CD4-positive, alpha-beta T cell (primary cell): ENCODE measurements around the gene ZMYM2. TPM values are rescaled to one million over a fixed set of nuclear protein-coding genes. Genes with fewer than 3 reads are reported as not detected.

Experiments
- ATAC-seq: fragments of 200-7000 bp; cut with Tn5 transposase; one replicate; pipeline ENCODE4 v1.10.0; 2022; ENCODE audit warnings: mild to moderate bottlenecking; ENCODE audit not compliant: poor library complexity
- CTCF ChIA-PET: fragments of 350-600 bp; sonication (Branson Sonifier 250); formaldehyde crosslinking; loops from one replicate; lab custom pipeline; 2021; ENCODE audit warnings: antibody characterized with exemption, inconsistent platforms; lab: Charles Lee
- POLR2A ChIA-PET: fragments of 350-600 bp; sonication (Branson Sonifier 250); formaldehyde crosslinking; loops from one replicate; lab custom pipeline; 2021; ENCODE audit warnings: antibody characterized with exemption, inconsistent platforms; lab: Charles Lee
- DNase-seq, 14 experiments: peaks; one replicate each; pipeline ENCODE4 v3.0.0-alpha.2; 2013 to 2020; ENCODE audit warnings: mixed read lengths in 2 of 14
- H3K27ac ChIP-seq, 2 donors: one replicate each; pipeline versions ENCODE4 v1.5.1 to v1.7.0; 2013; ENCODE audit warnings: low read length in 2 of 2, low read depth in 1 of 2, mild to moderate bottlenecking in 1 of 2
- H3K27me3 ChIP-seq, 2 experiments: 1 replicate in 1 of 2; 2 replicates in 1 of 2; pipeline versions ENCODE4 v1.6.1 to v1.7.0; 2013; ENCODE audit warnings: low read length in 2 of 2, control low read depth in 1 of 2, mild to moderate bottlenecking in 1 of 2, moderate library complexity in 1 of 2; ENCODE audit not compliant: insufficient read depth in 2 of 2, control insufficient read depth in 1 of 2
- H3K36me3 ChIP-seq: one replicate; pipeline ENCODE4 v1.6.1; 2013; ENCODE audit warnings: low read length, control low read depth; ENCODE audit not compliant: insufficient read depth
- H3K4me1 ChIP-seq: one replicate; pipeline ENCODE4 v1.6.1; 2013; ENCODE audit warnings: low read length, control low read depth; ENCODE audit not compliant: insufficient read depth
- H3K4me3 ChIP-seq: one replicate; pipeline ENCODE4 v1.5.1; 2013; ENCODE audit warnings: mild to moderate bottlenecking, low read length, moderate library complexity
- H3K9me3 ChIP-seq, 2 experiments: 1 replicate in 1 of 2; 2 replicates in 1 of 2; pipeline versions ENCODE4 v1.6.1 to v1.7.0; 2013; ENCODE audit warnings: low read length in 2 of 2, mild to moderate bottlenecking in 2 of 2, control low read depth in 1 of 2, moderate library complexity in 1 of 2; ENCODE audit not compliant: control insufficient read depth in 1 of 2, insufficient read depth in 1 of 2
- H3K27ac Mint-ChIP-seq: one replicate; pipeline ENCODE4 v1.8.0; 2020; ENCODE audit warnings: mixed read lengths
- H3K27me3 Mint-ChIP-seq: one replicate; pipeline ENCODE4 v1.8.0; 2021; ENCODE audit warnings: mixed read lengths
- H3K36me3 Mint-ChIP-seq: one replicate; pipeline ENCODE4 v1.8.0; 2021; ENCODE audit warnings: low read depth, mixed read lengths
- H3K4me1 Mint-ChIP-seq: one replicate; pipeline ENCODE4 v1.8.0; 2021; ENCODE audit warnings: low read depth, mixed read lengths
- H3K4me3 Mint-ChIP-seq: one replicate; pipeline ENCODE4 v1.8.0; 2020; ENCODE audit warnings: mild to moderate bottlenecking, mixed read lengths
- H3K9me3 Mint-ChIP-seq: one replicate; pipeline ENCODE4 v1.8.0; 2020; ENCODE audit warnings: mixed read lengths
- intact Hi-C, 2 experiments: fragments of 100-400 bp; cut with DNase I in 1 of 2; cut with micrococcal nuclease in 1 of 2; formaldehyde crosslinking; loops; one replicate each; pipeline versions ENCODE4 v1.15.1 to v1.9.0; 2023 to 2025; cut with DNase I, micrococcal nuclease
- total RNA-seq, 174 experiments: library from RNA in 2 of 174; stranded (reverse) in 2 of 174; gene quantifications; one replicate each; pipeline ENCODE4 v1.2.3 and lab custom pipeline; 2021 to 2026
- TF ChIP-seq, protein P1 (sequence below): fragments of 200-600 bp; IDR thresholded peaks from one replicate; pipeline ENCODE4 v1.8.0; 2022; ENCODE audit warnings: antibody characterized with exemption, mild to moderate bottlenecking

Gene ZMYM2
- total RNA-seq, 2 experiments from 2014 or later: 106 to 110 TPM

DNA sequence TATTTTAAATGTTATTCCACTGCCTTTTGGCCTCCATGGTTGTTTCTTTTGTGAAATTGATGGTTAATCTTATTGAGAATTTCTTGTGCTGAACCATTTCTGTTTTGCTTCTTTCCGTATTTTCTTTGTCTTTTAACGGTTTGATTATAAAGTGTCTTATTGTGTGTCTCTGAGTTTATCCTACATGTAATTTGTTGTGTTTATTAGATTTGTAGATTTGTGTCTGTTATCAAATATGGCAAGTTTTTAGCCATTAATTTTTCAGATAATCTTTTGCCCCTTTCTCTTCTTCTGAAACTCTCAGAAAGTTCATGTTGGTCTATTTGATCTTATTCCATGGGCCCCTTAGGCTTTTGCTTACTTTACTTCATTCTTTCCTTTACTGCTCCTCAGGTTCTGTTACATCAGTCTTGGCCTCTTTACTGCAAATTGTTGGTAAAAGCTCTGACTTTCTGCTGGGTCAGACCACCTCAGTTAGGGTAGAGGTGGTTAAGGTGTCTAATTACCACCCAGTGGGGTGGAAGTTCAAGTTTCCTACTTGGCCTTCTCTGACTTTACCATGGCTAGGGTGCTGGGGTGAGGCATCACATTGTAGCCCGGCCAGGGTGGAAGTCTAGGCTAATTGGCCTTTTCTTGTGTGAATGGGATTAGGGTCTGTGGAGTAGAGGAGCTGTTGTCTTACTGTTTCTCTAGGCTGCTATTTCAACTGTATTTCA lies 58.3 kb downstream of the ZMYM2 start:
- Mint-ChIP-seq H3K4me3 (no peak overlapping the region), H3K9me3 (peaks cover 20% of the 10 kb centered on the region), H3K27ac (no peak overlapping the region), H3K36me3 (peaks cover 99% of the 10 kb centered on the region), H3K4me1 (peaks cover 48% of the 10 kb centered on the region), H3K27me3 (no peaks in the 10 kb centered on the region)
- ATAC-seq (no peak), DNase-seq (no peak)
- ChIA-PET CTCF (no interaction called here), POLR2A (interaction anchor here (0.8 kb wide), 1 partner anchor 11 kb away, joined by 5 read pairs; no protein-coding TSS in a partner anchor)
- Histone ChIP-seq H3K4me3 (no peak overlapping the region), H3K9me3 (peaks cover 7 to 20% of the 10 kb centered on the region in 2 experiments), H3K27me3 (no peaks in the 10 kb centered on the region), H3K36me3 (peaks cover 30% of the 10 kb centered on the region), H3K4me1 (no peaks in the 10 kb centered on the region), H3K27ac (no peak overlapping the region)
- TF ChIP-seq, protein P1, sequence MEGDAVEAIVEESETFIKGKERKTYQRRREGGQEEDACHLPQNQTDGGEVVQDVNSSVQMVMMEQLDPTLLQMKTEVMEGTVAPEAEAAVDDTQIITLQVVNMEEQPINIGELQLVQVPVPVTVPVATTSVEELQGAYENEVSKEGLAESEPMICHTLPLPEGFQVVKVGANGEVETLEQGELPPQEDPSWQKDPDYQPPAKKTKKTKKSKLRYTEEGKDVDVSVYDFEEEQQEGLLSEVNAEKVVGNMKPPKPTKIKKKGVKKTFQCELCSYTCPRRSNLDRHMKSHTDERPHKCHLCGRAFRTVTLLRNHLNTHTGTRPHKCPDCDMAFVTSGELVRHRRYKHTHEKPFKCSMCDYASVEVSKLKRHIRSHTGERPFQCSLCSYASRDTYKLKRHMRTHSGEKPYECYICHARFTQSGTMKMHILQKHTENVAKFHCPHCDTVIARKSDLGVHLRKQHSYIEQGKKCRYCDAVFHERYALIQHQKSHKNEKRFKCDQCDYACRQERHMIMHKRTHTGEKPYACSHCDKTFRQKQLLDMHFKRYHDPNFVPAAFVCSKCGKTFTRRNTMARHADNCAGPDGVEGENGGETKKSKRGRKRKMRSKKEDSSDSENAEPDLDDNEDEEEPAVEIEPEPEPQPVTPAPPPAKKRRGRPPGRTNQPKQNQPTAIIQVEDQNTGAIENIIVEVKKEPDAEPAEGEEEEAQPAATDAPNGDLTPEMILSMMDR: no peak
- intact Hi-C loops: no loop called here

DNA sequence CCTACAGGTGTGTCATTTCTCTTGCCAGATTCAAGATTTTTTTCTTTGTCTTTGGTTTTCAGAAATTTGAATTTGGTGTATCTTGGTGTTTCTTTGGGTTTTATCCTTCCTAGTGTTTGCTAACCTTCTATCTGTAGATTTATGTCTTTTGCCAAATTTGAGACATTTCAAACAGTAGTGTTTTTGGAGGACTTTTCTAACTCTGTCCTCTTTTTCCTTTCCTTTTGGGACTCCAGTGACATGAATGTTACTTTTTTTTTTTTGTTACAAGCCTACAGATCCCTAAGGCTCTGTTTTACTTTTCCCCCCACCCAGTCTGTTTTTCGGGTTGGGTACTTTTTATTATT lies 58.8 kb downstream of the ZMYM2 start:
- no peaks in the 10 kb centered on the region for H3K27me3 ChIP-seq
- Mint-ChIP-seq H3K9me3 (peaks cover 20% of the 10 kb centered on the region), H3K36me3 (peaks cover 100% of the 10 kb centered on the region), H3K4me1 (peaks cover 51% of the 10 kb centered on the region), H3K27ac (no peak overlapping the region), H3K4me3 (no peak overlapping the region), H3K27me3 (no peaks in the 10 kb centered on the region)
- no peak overlapping the region for H3K4me3 ChIP-seq
- no peak overlapping the region for H3K27ac ChIP-seq
- H3K9me3 ChIP-seq: peaks cover 7 to 20% of the 10 kb centered on the region in 2 experiments
- H3K4me1 ChIP-seq: no peaks in the 10 kb centered on the region
- ATAC-seq (no peak), DNase-seq (no peak)
- POLR2A ChIA-PET: no interaction called here
- CTCF ChIA-PET: no interaction called here
- H3K36me3 ChIP-seq: peaks cover 30% of the 10 kb centered on the region
- intact Hi-C loops: no loop called here
- TF ChIP-seq, protein P1: no peak

DNA sequence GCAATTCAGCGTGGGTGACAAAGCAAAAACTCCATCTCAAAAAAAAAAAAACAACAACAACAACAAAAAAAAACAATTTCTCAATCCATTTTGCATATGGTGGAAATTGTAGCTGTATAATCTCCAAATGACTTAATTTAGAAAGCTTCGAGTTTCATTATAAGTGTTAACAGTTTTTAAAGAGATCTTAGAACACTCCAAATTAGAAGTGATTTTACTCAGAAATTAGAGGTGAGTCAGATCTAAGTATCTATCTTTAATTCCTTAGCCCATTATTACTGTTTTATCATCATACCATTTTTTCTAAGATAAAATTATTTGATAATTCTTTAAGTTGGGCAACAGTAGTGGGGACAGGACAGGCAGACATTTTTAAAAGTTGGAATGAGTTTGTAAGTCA lies 60.5 kb downstream of the ZMYM2 start:
- H3K4me3 ChIP-seq: no peak overlapping the region
- Mint-ChIP-seq H3K4me3 (no peak overlapping the region), H3K4me1 (peaks cover 40% of the 10 kb centered on the region), H3K27ac (no peak overlapping the region), H3K9me3 (peaks cover 19% of the 10 kb centered on the region), H3K27me3 (no peaks in the 10 kb centered on the region), H3K36me3 (peaks cover 97% of the 10 kb centered on the region)
- CTCF ChIA-PET: interaction anchor here (0.7 kb wide), 1 partner anchor 1264 kb away, joined by 3 read pairs; no protein-coding TSS in a partner anchor
- peaks cover 7 to 20% of the 10 kb centered on the region in 2 experiments for H3K9me3 ChIP-seq
- H3K27ac ChIP-seq: no peak overlapping the region
- ATAC-seq (no peak), DNase-seq (no peak)
- no peaks in the 10 kb centered on the region for H3K27me3 ChIP-seq
- TF ChIP-seq, protein P1: no peak
- H3K36me3 ChIP-seq: peaks cover 28% of the 10 kb centered on the region
- POLR2A ChIA-PET: no interaction called here
- no peaks in the 10 kb centered on the region for H3K4me1 ChIP-seq
- intact Hi-C loops: no loop called here
